Measurements from ENCODE around the gene CEBPE.

DNA sequence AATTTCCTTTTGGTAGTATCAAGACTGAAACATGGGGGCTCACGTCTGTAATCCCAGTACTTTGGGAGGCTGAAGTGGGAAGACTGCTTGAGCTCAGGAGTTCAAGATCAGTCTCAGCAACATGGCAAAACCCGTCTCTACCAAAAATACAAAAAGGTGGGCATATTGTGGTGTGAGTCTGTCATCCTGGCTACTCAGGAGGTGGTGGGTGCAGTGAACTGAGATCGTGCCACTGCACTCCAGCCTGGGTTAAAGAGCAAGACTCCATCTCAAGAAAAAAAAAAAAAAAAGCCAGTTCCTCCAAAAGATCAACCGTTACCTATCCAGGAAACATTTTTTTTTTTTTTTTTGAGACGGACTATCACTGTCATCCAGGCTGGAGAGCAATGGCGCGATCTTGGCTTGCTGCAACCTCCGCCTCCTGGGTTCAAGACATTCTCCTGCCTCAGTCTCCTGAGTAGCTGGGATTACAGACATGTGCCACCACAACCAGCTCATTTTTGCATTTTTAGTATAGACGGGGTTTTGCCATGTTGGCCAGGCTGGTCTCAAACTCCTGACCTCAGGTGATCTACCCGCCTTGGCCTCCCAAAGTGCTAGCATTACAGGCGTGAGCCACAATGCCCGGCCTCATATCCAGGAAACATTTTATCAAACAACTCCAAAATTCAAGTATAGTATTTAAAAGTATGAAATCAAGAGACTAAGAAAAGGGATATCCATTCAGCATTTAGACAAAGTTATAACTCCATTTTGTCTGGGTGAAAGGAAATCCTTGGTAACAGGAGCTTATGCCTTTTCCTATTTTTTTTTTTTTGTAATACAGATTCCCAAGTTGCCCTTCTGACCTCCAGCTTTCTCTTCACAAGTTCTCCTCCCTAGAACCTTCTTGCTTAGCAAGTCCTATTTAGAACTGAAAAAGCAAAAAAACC, 27.5 kb downstream of the CEBPE start:
- TF ChIP-seq, protein P1, sequence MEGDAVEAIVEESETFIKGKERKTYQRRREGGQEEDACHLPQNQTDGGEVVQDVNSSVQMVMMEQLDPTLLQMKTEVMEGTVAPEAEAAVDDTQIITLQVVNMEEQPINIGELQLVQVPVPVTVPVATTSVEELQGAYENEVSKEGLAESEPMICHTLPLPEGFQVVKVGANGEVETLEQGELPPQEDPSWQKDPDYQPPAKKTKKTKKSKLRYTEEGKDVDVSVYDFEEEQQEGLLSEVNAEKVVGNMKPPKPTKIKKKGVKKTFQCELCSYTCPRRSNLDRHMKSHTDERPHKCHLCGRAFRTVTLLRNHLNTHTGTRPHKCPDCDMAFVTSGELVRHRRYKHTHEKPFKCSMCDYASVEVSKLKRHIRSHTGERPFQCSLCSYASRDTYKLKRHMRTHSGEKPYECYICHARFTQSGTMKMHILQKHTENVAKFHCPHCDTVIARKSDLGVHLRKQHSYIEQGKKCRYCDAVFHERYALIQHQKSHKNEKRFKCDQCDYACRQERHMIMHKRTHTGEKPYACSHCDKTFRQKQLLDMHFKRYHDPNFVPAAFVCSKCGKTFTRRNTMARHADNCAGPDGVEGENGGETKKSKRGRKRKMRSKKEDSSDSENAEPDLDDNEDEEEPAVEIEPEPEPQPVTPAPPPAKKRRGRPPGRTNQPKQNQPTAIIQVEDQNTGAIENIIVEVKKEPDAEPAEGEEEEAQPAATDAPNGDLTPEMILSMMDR (conservative IDR thresholded peaks at IDR 0.05; ENCODE audit: low read length), result no peak
- no peak for TF ChIP-seq EZH2phosphoT487 (IDR thresholded peaks at IDR 0.05; ENCODE audit: borderline replicate concordance, low read depth, low read length)
